Gastroesophageal sphincter (tissue), 3 donors: ENCODE measurements around the gene ABCG5.

Experiments used
- EP300 ChIP-seq: sonication (generic); formaldehyde crosslinking; IDR thresholded peaks from one replicate; pipeline ENCODE4 v1.6.1; 2017; ENCODE audit warnings: antibody characterized with exemption, mild to moderate bottlenecking
- POLR2A ChIP-seq, 2 donors: fragments of 450-650 bp; IDR thresholded peaks; one replicate each; pipeline ENCODE4 v1.6.1; 2017; ENCODE audit warnings: antibody characterized with exemption in 2 of 2, mild to moderate bottlenecking in 2 of 2, moderate library complexity in 1 of 2
- POLR2AphosphoS5 ChIP-seq: sonication (generic); formaldehyde crosslinking; IDR thresholded peaks from one replicate; pipeline ENCODE4 v1.6.1; 2017; ENCODE audit warnings: antibody characterized with exemption
- TF ChIP-seq, protein P1 (sequence below), 4 experiments: fragments of 200-600 bp in 2 of 4; fragments of 450-650 bp in 2 of 4; sonication (generic) in 1 of 4; IDR thresholded peaks; one replicate each; pipeline ENCODE4 v1.5.1; 2017 to 2019; ENCODE audit warnings: antibody characterized with exemption in 4 of 4, mild to moderate bottlenecking in 2 of 4, moderate library complexity in 2 of 4

- TF ChIP-seq POLR2A (IDR thresholded peaks at IDR 0.05) (no peak), POLR2AphosphoS5 (no peak), EP300 (no peak)
- TF ChIP-seq, protein P1, sequence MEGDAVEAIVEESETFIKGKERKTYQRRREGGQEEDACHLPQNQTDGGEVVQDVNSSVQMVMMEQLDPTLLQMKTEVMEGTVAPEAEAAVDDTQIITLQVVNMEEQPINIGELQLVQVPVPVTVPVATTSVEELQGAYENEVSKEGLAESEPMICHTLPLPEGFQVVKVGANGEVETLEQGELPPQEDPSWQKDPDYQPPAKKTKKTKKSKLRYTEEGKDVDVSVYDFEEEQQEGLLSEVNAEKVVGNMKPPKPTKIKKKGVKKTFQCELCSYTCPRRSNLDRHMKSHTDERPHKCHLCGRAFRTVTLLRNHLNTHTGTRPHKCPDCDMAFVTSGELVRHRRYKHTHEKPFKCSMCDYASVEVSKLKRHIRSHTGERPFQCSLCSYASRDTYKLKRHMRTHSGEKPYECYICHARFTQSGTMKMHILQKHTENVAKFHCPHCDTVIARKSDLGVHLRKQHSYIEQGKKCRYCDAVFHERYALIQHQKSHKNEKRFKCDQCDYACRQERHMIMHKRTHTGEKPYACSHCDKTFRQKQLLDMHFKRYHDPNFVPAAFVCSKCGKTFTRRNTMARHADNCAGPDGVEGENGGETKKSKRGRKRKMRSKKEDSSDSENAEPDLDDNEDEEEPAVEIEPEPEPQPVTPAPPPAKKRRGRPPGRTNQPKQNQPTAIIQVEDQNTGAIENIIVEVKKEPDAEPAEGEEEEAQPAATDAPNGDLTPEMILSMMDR (IDR thresholded peaks at IDR 0.05) = no peak
Measured at GRCh38 chr2:43826305-43827250, 12.1 kb downstream of the ABCG5 start.
